CD8-positive, alpha-beta memory T cell (primary cell): ENCODE results near the gene QSOX1. TPM values are rescaled to one million over a fixed set of nuclear protein-coding genes. Genes with fewer than 3 reads are reported as not detected.
A peak's percentile ranks its signal among the peaks of the same experiment; 100 is the strongest.

Experiments used
- CTCF ChIA-PET: fragments of 350-600 bp; sonication (Branson Sonifier 250); formaldehyde crosslinking; loops from one replicate; lab custom pipeline; 2021; ENCODE audit warnings: antibody characterized with exemption; lab: Charles Lee
- POLR2A ChIA-PET: fragments of 350-600 bp; sonication (Branson Sonifier 250); formaldehyde crosslinking; loops from one replicate; lab custom pipeline; 2021; ENCODE audit warnings: antibody characterized with exemption; lab: Charles Lee
- DNase-seq, 5 donors: peaks; one replicate each; pipeline versions ENCODE4 v3.0.0 to v3.0.0-alpha.2; 2020 to 2022; ENCODE audit warnings: mixed read lengths in 1 of 5
- H3K27ac ChIP-seq: one replicate; pipeline ENCODE4 v1.7.0; 2013; ENCODE audit warnings: low read depth, mild to moderate bottlenecking, low read length, moderate library complexity
- H3K27me3 ChIP-seq: 2 replicates; pipeline ENCODE4 v1.7.0; 2013; ENCODE audit warnings: low read length, mild to moderate bottlenecking; ENCODE audit not compliant: insufficient read depth, poor library complexity, severe bottlenecking
- H3K36me3 ChIP-seq: 2 replicates; pipeline ENCODE4 v1.7.0; 2013; ENCODE audit warnings: mild to moderate bottlenecking, low read length, moderate library complexity; ENCODE audit not compliant: insufficient read depth
- H3K4me1 ChIP-seq: 2 replicates; pipeline ENCODE4 v1.7.0; 2013; ENCODE audit warnings: mild to moderate bottlenecking, low read length, moderate library complexity; ENCODE audit not compliant: insufficient read depth
- H3K4me3 ChIP-seq: 2 replicates; pipeline ENCODE4 v1.7.0; 2013; ENCODE audit warnings: mild to moderate bottlenecking, low read length
- H3K9me3 ChIP-seq: 2 replicates; pipeline ENCODE4 v1.7.0; 2013; ENCODE audit warnings: mild to moderate bottlenecking, low read length
- H3K27ac Mint-ChIP-seq, 8 donors: one replicate each; pipeline ENCODE4 v1.8.0; 2020 to 2021; ENCODE audit warnings: mixed read lengths in 8 of 8, mild to moderate bottlenecking in 6 of 8, inconsistent platforms in 3 of 8, moderate library complexity in 3 of 8
- H3K27me3 Mint-ChIP-seq, 2 donors: one replicate each; pipeline ENCODE4 v1.8.0; 2020 to 2021; ENCODE audit warnings: mixed read lengths in 2 of 2, mild to moderate bottlenecking in 1 of 2, moderate library complexity in 1 of 2
- H3K36me3 Mint-ChIP-seq, 3 donors: one replicate each; pipeline ENCODE4 v1.8.0; 2020 to 2021; ENCODE audit warnings: mixed read lengths in 3 of 3, inconsistent platforms in 1 of 3, mild to moderate bottlenecking in 1 of 3
- H3K4me1 Mint-ChIP-seq, 3 donors: one replicate each; pipeline ENCODE4 v1.8.0; 2020 to 2021; ENCODE audit warnings: mixed read lengths in 3 of 3, inconsistent platforms in 1 of 3, mild to moderate bottlenecking in 1 of 3
- H3K4me3 Mint-ChIP-seq, 7 donors: one replicate each; pipeline ENCODE4 v1.8.0; 2020 to 2021; ENCODE audit warnings: mixed read lengths in 7 of 7, mild to moderate bottlenecking in 6 of 7, moderate library complexity in 4 of 7, inconsistent platforms in 2 of 7
- H3K9me3 Mint-ChIP-seq, 5 donors: one replicate each; pipeline ENCODE4 v1.8.0; 2020 to 2022; ENCODE audit warnings: mixed read lengths in 5 of 5, mild to moderate bottlenecking in 3 of 5, moderate library complexity in 2 of 5, inconsistent platforms in 1 of 5
- polyA plus RNA-seq: library from polyadenylated mRNA; unstranded; fragments of 300-500 nt; fragmentation: Illumina TruSeq; gene quantifications from one replicate; pipeline ENCODE4 v1.2.3, GENCODE V29; 2021
- total RNA-seq, 2 experiments: library from RNA; stranded (reverse); gene quantifications; one replicate each; pipeline ENCODE4 v1.2.3, GENCODE V29; 2021

Gene QSOX1
- total and polyA plus RNA-seq, 3 experiments from 2014 or later: 14.2 to 33.3 (median 32.9) TPM

GRCh38 chr1:180167721-180168467 is 13.2 kb downstream of the QSOX1 start:
- Histone ChIP-seq H3K4me1 (no peaks in the 10 kb centered on the region), H3K9me3 (no peaks in the 10 kb centered on the region), H3K36me3 (no peaks in the 10 kb centered on the region), H3K27me3 (no peaks in the 10 kb centered on the region), H3K27ac (no peak overlapping the region), H3K4me3 (no peak overlapping the region)
- no peak for DNase-seq
- CTCF ChIA-PET: interaction anchor here (1.0 to 4.9 kb wide), 5 partner anchors 10 to 462 kb away, joined by 3 to 32 read pairs (median 3); no protein-coding TSS in a partner anchor
- H3K4me1 Mint-ChIP-seq: peaks cover 0 to 6% (median 3%) of the 10 kb centered on the region in 3 donors
- peaks cover 0 to 16% (median 4%) of the 10 kb centered on the region in 3 donors for H3K36me3 Mint-ChIP-seq
- no peak overlapping the region for H3K4me3 Mint-ChIP-seq
- POLR2A ChIA-PET: no interaction called here
- H3K9me3 Mint-ChIP-seq: no peaks in the 10 kb centered on the region
- H3K27me3 Mint-ChIP-seq: no peaks in the 10 kb centered on the region
- H3K27ac Mint-ChIP-seq: no peak overlapping the region

- H3K4me3 Mint-ChIP-seq: peak overlapping the region in 1 of 7 donors; percentile 56
- CTCF ChIA-PET: interaction anchor here (0.7 to 4.9 kb wide), 7 partner anchors 9 to 463 kb away, joined by 3 to 32 read pairs (median 3); no protein-coding TSS in a partner anchor
- no peaks in the 10 kb centered on the region for H3K4me1 Mint-ChIP-seq
- peak overlapping the region in 1 of 8 donors; percentile 42 for H3K27ac Mint-ChIP-seq
- Histone ChIP-seq H3K4me1 (no peaks in the 10 kb centered on the region), H3K36me3 (no peaks in the 10 kb centered on the region), H3K27me3 (no peaks in the 10 kb centered on the region), H3K27ac (no peak overlapping the region), H3K4me3 (no peak overlapping the region), H3K9me3 (no peaks in the 10 kb centered on the region)
- H3K9me3 Mint-ChIP-seq: no peaks in the 10 kb centered on the region
- H3K36me3 Mint-ChIP-seq: peaks cover 0 to 18% (median 4%) of the 10 kb centered on the region in 3 donors
- POLR2A ChIA-PET: no interaction called here
- H3K27me3 Mint-ChIP-seq: no peaks in the 10 kb centered on the region
- peak in 1 of 5 donors; percentile 16 for DNase-seq
Observed at GRCh38 chr1:180168786-180169639, 14.3 kb downstream of the QSOX1 start.

GRCh38 chr1:180169640-180170195 is 15.0 kb downstream of the QSOX1 start:
- Mint-ChIP-seq H3K27ac (peak overlapping the region in 2 of 8 donors; percentile 52 to 63), H3K27me3 (no peaks in the 10 kb centered on the region), H3K4me3 (no peak overlapping the region), H3K36me3 (peaks cover 0 to 18% (median 4%) of the 10 kb centered on the region in 3 donors), H3K9me3 (no peaks in the 10 kb centered on the region), H3K4me1 (no peaks in the 10 kb centered on the region)
- Histone ChIP-seq H3K4me3 (no peak overlapping the region), H3K9me3 (no peaks in the 10 kb centered on the region), H3K27ac (no peak overlapping the region), H3K36me3 (no peaks in the 10 kb centered on the region), H3K4me1 (no peaks in the 10 kb centered on the region), H3K27me3 (no peaks in the 10 kb centered on the region)
- CTCF ChIA-PET: interaction anchor here (1.1 to 4.9 kb wide), 5 partner anchors 8 to 463 kb away, joined by 3 to 32 read pairs (median 3); no protein-coding TSS in a partner anchor
- POLR2A ChIA-PET: interaction anchor here (1.1 kb wide), 1 partner anchor 302 kb away, joined by 3 read pairs; no protein-coding TSS in a partner anchor
- no peak for DNase-seq

- ChIA-PET POLR2A (interaction anchor here (1.1 kb wide), 1 partner anchor 303 kb away, joined by 3 read pairs; no protein-coding TSS in a partner anchor), CTCF (interaction anchor here (0.7 to 4.9 kb wide), 5 partner anchors 7 to 464 kb away, joined by 3 to 32 read pairs (median 3); no protein-coding TSS in a partner anchor)
- Mint-ChIP-seq H3K9me3 (no peaks in the 10 kb centered on the region), H3K27me3 (no peaks in the 10 kb centered on the region), H3K4me1 (no peaks in the 10 kb centered on the region), H3K4me3 (no peak overlapping the region), H3K27ac (peak overlapping the region in 1 of 8 donors; percentile 17), H3K36me3 (peaks cover 0 to 17% (median 4%) of the 10 kb centered on the region in 3 donors)
- Histone ChIP-seq H3K27ac (no peak overlapping the region), H3K4me3 (no peak overlapping the region), H3K27me3 (no peaks in the 10 kb centered on the region), H3K9me3 (no peaks in the 10 kb centered on the region), H3K4me1 (no peaks in the 10 kb centered on the region), H3K36me3 (no peaks in the 10 kb centered on the region)
- DNase-seq: no peak
Observed at GRCh38 chr1:180170546-180171151, 16.0 kb downstream of the QSOX1 start.

GRCh38 chr1:180171691-180172090 is 17.0 kb downstream of the QSOX1 start:
- Histone ChIP-seq H3K4me1 (no peaks in the 10 kb centered on the region), H3K27ac (no peak overlapping the region), H3K36me3 (no peaks in the 10 kb centered on the region), H3K9me3 (no peaks in the 10 kb centered on the region), H3K4me3 (no peak overlapping the region), H3K27me3 (no peaks in the 10 kb centered on the region)
- Mint-ChIP-seq H3K27ac (peak overlapping the region in 2 of 8 donors; percentile 14 to 43), H3K9me3 (no peaks in the 10 kb centered on the region), H3K27me3 (no peaks in the 10 kb centered on the region), H3K4me1 (no peaks in the 10 kb centered on the region), H3K36me3 (peaks cover 0 to 19% (median 2%) of the 10 kb centered on the region in 3 donors), H3K4me3 (no peak overlapping the region)
- ChIA-PET CTCF (interaction anchor here (1.5 to 2.2 kb wide), 2 partner anchors 11 to 357 kb away, joined by 3 to 6 read pairs; no protein-coding TSS in a partner anchor), POLR2A (no interaction called here)
- DNase-seq: no peak

- Histone ChIP-seq H3K36me3 (no peaks in the 10 kb centered on the region), H3K9me3 (no peaks in the 10 kb centered on the region), H3K27me3 (no peaks in the 10 kb centered on the region), H3K4me1 (no peaks in the 10 kb centered on the region), H3K27ac (no peak overlapping the region), H3K4me3 (no peak overlapping the region)
- no peak for DNase-seq
- CTCF ChIA-PET: no interaction called here
- Mint-ChIP-seq H3K9me3 (no peaks in the 10 kb centered on the region), H3K4me1 (no peaks in the 10 kb centered on the region), H3K4me3 (no peak overlapping the region), H3K27ac (peak overlapping the region in 1 of 8 donors; percentile 76), H3K36me3 (peaks cover 0 to 13% (median 2%) of the 10 kb centered on the region in 3 donors), H3K27me3 (no peaks in the 10 kb centered on the region)
- POLR2A ChIA-PET: no interaction called here
Observed at GRCh38 chr1:180173451-180173850, 18.8 kb downstream of the QSOX1 start.

- Histone ChIP-seq H3K4me1 (no peaks in the 10 kb centered on the region), H3K27me3 (no peaks in the 10 kb centered on the region), H3K36me3 (no peaks in the 10 kb centered on the region), H3K9me3 (no peaks in the 10 kb centered on the region), H3K27ac (no peak overlapping the region), H3K4me3 (no peak overlapping the region)
- Mint-ChIP-seq H3K4me1 (peaks cover 0 to 1% (median 0%) of the 10 kb centered on the region in 3 donors), H3K36me3 (peaks cover 0 to 10% (median 2%) of the 10 kb centered on the region in 3 donors), H3K4me3 (no peak overlapping the region), H3K27ac (no peak overlapping the region), H3K27me3 (no peaks in the 10 kb centered on the region), H3K9me3 (no peaks in the 10 kb centered on the region)
- ChIA-PET CTCF (no interaction called here), POLR2A (no interaction called here)
- no peak for DNase-seq
Observed at GRCh38 chr1:180173952-180174351, 19.3 kb downstream of the QSOX1 start.
